ENCODE data around the gene JADE1.

DNA sequence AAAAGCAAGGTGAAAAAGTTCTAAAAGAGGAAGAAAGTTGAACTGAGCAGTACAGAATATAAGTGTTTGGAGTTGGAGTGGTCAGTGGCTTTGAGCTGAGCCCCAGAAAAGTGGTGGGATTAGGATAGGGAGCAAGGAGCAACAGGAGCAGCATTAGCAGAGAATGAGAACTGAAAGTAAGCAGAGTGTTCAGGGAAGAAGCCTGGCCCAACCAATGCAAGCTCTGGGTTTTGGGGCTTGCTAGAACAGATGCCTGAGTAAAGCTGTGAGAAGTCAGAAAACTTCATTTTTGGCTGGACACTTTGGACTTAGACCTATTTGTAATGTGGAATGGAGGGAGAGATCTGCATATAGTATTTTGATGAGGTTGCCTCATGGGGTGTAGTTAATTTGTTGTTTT is 17.8 kb downstream of the JADE1 start:
- no peak for TF ChIP-seq ZNF274 (CRISPR knock-in tag; IDR thresholded peaks at IDR 0.05)
- no peak for TF ChIP-seq RFX5 (IDR thresholded peaks at IDR 0.05; ENCODE audit: low read depth, low read length)
- TF ChIP-seq, protein P1, sequence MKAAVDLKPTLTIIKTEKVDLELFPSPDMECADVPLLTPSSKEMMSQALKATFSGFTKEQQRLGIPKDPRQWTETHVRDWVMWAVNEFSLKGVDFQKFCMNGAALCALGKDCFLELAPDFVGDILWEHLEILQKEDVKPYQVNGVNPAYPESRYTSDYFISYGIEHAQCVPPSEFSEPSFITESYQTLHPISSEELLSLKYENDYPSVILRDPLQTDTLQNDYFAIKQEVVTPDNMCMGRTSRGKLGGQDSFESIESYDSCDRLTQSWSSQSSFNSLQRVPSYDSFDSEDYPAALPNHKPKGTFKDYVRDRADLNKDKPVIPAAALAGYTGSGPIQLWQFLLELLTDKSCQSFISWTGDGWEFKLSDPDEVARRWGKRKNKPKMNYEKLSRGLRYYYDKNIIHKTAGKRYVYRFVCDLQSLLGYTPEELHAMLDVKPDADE (CRISPR knock-in tag; IDR thresholded peaks at IDR 0.05): no peak
- TF ChIP-seq ZFAT (CRISPR knock-in tag; conservative IDR thresholded peaks at IDR 0.05): no peak
- TF ChIP-seq, protein P2, sequence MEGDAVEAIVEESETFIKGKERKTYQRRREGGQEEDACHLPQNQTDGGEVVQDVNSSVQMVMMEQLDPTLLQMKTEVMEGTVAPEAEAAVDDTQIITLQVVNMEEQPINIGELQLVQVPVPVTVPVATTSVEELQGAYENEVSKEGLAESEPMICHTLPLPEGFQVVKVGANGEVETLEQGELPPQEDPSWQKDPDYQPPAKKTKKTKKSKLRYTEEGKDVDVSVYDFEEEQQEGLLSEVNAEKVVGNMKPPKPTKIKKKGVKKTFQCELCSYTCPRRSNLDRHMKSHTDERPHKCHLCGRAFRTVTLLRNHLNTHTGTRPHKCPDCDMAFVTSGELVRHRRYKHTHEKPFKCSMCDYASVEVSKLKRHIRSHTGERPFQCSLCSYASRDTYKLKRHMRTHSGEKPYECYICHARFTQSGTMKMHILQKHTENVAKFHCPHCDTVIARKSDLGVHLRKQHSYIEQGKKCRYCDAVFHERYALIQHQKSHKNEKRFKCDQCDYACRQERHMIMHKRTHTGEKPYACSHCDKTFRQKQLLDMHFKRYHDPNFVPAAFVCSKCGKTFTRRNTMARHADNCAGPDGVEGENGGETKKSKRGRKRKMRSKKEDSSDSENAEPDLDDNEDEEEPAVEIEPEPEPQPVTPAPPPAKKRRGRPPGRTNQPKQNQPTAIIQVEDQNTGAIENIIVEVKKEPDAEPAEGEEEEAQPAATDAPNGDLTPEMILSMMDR (CRISPR knock-in tag; IDR thresholded peaks at IDR 0.05): no peak
- TF ChIP-seq KDM5A (IDR thresholded peaks at IDR 0.05; ENCODE audit: borderline replicate concordance, low read length): no peak
- no peak for TF ChIP-seq EZH2 (conservative IDR thresholded peaks at IDR 0.05; ENCODE audit: low read depth, low read length)
- no peak for TF ChIP-seq NR2C2 (CRISPR knock-in tag; IDR thresholded peaks at IDR 0.05; ENCODE audit: borderline replicate concordance)
- TF ChIP-seq U2AF2 (IDR thresholded peaks at IDR 0.05; ENCODE audit: low read depth, low read length): no peak
- no peak for TF ChIP-seq SMC3 (IDR thresholded peaks at IDR 0.05; ENCODE audit: low read length)
- TF ChIP-seq FOSL1 (CRISPR knock-in tag; IDR thresholded peaks at IDR 0.05; ENCODE audit: borderline replicate concordance): no peak
- no peak for TF ChIP-seq KDM4B (CRISPR knock-in tag; IDR thresholded peaks at IDR 0.05)
